Brain pericyte (primary cell): ENCODE data around the gene OR7D2.

Source experiments
- DNase-seq: peaks from one replicate; pipeline ENCODE4 v3.0.0-alpha.2; 2012; ENCODE audit warnings: low read depth, low spot score

Gene OR7D2

GRCh38 chr19:9205501-9206113 lies 26.8 kb downstream of the OR7D2 start:
- peak; percentile 11 for DNase-seq

- no peak for DNase-seq
These were observed 40.7 kb downstream of the OR7D2 start, which contains the start of gene OR7D4 for GRCh38 chr19:9219489-9219888. TSS of gene OR7D4 (minus strand) at chr19:9219589. CDS start at chr19:9214837, 4,752 bp downstream.
